CD1c-positive myeloid dendritic cell (primary cell): Measurements from ENCODE around the gene AFF4.

Source experiments
- DNase-seq: peaks from one replicate; pipeline ENCODE4 v3.0.0-alpha.2; 2016; ENCODE audit errors: extremely low spot score

AFF4 gene

DNA sequence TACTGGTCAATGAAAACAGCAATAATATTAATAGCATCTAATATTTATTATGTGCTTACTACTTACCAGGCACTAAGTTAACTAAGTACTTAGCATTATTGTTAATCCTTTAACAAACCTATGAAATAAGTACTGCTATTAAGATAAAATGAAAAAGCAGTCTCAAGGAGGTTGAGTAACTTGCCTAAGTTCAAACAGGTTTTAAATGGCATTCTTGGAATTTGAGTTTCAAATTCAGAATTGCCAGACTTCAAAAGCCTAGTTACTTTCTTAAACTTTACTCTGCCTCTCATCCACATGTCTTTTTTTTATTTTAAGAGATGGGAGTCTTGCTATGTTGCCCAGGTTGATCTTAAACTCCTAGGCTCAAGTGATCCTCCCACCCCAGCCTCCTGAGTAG lies 73.9 kb downstream of the AFF4 start:
- DNase-seq = no peak

GRCh38 chr5:132887283-132887682 lies 76.2 kb downstream of the AFF4 start:
- no peak for DNase-seq

DNA sequence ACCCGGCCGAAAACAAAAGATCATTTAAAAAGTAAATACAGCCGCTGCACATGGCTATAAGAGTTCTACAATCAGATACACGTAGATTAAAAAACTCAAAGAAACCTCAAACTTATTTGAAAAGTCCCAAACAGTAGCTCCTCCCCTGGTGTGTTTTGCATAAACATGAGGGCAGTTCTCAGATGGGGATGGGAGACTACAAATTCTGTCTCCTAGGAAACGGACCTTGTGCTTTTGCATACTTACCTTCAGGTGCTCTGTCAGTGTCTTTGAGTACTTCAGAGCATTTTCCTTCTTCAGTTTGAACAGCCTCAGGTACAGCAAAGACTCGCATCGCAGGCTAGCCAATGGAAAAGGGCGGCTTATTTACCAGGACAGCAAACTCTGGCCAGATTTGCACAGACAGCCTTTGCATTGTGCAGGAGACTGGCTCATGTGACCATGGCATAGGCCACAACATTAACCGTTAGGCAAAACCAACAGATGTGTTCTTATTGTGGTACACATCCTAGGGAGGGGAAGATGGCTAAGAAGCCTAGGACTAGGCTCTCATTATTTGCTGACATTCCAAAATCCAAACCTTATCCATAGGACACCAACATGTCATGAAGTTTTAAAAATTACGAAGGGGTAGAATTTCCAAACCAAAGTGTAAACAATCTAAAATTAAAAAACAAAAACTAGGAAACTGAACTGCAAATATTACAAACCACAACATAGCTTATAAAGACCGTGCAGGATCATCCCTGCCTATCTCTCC lies 77.2 kb downstream of the AFF4 start:
- DNase-seq = no peak

GRCh38 chr5:132884548-132884947 lies 78.9 kb downstream of the AFF4 start:
- DNase-seq = no peak

DNA sequence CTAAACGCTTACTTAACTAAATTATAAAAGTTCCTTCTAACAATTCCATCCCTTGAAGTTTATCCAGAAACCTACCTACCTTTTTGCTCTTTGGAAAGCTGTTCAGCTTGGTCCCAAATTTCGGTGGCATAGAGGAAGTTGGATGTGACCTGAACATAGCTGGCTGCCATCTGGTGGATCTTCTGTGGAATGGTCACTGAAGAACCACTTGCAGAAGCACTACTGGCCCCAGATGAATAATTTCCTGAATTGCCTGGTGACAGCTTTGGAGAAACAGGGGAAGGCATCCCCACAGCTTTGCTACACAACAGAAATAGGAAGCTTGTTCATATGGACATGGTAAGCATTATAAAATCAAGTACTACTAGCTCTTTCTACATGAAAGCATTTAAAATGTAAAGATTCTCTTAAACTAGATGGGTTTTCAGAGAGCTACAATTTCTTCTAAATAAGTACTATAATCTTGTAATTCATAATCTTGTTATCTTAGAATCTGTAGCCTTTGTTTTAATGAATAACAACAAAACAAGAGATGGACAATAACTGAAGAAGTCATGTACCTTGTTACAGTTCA lies 80.1 kb downstream of the AFF4 start:
- DNase-seq = peak; percentile 81

GRCh38 chr5:132877938-132878337 lies 85.5 kb downstream of the AFF4 start:
- no peak for DNase-seq

DNA sequence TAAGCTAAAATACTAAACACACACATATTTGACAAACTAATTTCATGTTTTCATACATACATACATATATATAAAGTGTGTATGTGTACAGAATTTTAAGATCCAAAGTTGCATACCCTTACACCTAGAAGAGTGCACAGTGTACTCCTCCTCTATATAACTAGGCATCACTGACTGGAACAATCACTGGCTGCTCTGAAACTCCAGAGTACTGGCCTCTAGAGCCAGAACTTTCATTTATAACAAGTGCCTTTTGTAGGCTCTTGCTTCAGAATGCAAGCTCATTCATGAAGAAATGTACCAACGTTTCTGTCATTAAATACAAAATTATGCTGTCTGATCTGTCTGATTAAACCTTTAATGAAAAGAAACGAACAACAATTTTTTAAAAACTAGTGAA lies 86.0 kb downstream of the AFF4 start:
- no peak for DNase-seq

GRCh38 chr5:132876020-132876759 lies 87.2 kb downstream of the AFF4 start:
- no peak for DNase-seq

DNA sequence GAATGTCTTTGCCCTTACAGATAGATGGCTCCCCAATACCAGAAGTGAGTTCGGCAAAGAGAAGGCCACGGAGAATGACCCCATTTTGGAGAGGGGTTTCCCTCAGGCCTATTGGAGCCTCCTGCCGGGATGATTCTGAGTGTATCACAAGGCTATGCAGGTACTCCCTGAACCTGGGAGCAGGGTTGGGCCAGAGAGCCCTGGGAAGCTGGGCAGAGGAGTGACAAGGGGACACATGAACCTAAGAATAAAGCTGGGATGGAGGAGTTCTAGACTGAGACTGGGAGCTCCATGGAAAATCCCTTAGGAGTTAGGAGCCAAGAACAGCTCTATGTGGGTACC lies 89.5 kb downstream of the AFF4 start:
- no peak for DNase-seq

- DNase-seq = no peak
These were observed 90.1 kb downstream of the AFF4 start, which contains the start of gene LEAP2 for GRCh38 chr5:132873119-132873929. Gene LEAP2, plus strand, starts transcription at chr5:132873668. Its CDS starts 27 bp downstream, at chr5:132873695.

DNA sequence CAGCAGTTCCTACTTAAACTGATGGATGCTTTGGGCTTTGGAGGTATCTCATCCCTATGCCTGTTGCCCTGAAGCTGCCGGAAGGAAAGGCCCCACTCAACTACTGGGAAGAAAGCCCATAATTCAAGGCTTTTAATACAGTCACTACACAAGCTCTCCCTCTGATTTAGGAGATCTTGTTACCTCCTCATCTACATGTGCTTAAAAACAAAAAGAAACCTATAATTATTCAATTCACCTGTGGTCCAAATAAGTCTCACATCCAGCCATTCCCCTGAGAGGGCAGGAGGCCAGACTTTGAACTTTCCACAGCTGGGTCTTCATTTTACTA lies 90.7 kb downstream of the AFF4 start:
- no peak for DNase-seq

DNA sequence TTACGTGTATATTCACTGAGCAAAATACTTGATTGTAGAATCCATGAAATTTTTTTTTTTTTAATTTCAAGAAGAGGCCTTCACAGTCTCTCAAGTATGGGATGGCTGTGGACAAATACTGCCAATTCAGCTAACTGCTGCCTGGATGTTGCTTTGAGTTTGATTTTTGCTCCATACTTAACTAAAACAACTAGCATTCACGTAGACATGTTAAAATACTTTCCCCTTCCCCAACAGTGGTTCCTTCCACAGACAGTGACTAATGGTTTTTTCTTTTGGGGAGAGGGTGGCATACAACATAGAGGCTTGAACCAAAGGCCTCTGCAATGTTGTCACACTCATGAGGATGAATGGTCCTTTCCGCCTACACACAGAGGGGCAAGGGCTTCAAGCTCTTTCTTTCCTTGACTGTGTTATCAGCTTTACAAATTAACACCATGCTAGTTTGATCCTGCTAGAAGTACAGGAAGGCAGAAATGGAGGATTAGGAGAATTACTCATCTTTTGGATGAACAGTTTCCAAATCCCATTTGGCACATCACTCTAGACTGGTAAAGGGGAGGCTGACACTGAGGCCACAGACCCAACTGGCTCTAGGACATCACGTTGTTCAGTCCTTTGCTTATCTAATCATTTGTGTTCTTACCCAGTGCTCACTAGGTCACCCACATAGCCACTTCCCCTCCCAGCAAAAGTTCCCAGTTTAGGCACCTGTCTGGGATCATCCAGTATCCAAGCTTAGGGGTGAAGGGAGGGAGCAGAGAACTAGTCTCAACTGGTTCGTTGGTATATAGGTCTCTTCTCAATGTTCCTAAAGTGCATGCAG lies 91.8 kb downstream of the AFF4 start:
- no peak for DNase-seq

- no peak for DNase-seq
These were observed 92.6 kb downstream of the AFF4 start for GRCh38 chr5:132870801-132871200.

GRCh38 chr5:132868754-132869153 lies 94.7 kb downstream of the AFF4 start:
- DNase-seq = no peak

DNA sequence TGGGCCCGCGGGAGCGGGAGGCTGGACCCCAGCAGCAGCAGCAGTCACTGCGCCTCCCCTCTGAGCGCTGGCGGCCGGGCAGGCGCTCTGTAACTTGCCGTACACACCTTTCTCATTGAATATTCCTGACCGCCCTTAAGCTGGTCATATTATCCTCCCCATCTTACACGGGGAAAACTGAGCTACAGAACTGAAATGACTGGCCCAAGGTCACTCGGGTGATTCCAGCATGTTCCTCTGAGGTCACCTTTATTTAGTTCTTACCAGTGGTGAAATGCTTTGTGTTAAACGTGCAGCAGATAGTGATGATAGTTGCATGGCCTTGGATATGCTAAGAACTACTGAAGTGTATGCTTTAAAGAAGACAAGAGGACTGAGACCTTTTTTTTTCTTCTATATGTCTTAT lies 96.4 kb downstream of the AFF4 start:
- peak; percentile 13 for DNase-seq

DNA sequence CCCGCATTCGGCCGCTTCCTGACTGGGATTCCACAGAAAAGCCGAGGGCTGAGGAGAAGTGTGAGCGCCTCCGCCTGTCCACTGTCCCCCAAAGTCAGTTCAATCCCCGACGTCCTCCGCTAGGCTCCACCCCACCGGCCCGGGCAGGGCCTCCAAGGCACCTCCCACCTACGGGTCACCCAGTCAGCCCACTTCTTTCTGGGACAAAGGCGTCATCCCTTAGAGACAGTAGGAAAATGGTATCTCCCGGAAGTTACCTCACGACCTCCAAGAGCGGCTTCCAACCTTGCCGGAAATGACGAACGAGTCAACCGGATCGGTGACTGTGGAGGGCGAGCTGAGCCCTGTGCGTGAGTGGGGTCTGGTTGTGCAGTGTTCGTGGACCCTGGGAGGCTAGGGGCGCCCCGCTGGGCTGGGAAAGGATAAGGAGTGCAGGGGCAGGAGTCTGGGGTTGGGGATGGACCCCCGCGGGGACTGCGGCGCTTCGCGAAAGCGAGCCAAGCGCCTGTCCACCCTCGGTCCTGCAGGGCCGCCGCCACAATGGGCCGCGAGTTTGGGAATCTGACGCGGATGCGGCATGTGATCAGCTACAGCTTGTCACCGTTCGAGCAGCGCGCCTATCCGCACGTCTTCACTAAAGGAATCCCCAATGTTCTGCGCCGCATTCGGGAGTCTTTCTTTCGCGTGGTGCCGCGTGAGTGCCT lies 96.9 kb downstream of the AFF4 start, which contains the start of the genes GDF9 and UQCRQ:
Gene GDF9, minus strand, starts transcription at position 128 of the 704 bp plus-strand sequence. CDS start 1,936 bp downstream, outside the sequence.
Gene UQCRQ, plus strand, starts transcription at position 301 of the 704 bp plus-strand sequence. Its CDS starts 240 bp downstream, at position 541.
- peak; percentile 99 for DNase-seq

DNA sequence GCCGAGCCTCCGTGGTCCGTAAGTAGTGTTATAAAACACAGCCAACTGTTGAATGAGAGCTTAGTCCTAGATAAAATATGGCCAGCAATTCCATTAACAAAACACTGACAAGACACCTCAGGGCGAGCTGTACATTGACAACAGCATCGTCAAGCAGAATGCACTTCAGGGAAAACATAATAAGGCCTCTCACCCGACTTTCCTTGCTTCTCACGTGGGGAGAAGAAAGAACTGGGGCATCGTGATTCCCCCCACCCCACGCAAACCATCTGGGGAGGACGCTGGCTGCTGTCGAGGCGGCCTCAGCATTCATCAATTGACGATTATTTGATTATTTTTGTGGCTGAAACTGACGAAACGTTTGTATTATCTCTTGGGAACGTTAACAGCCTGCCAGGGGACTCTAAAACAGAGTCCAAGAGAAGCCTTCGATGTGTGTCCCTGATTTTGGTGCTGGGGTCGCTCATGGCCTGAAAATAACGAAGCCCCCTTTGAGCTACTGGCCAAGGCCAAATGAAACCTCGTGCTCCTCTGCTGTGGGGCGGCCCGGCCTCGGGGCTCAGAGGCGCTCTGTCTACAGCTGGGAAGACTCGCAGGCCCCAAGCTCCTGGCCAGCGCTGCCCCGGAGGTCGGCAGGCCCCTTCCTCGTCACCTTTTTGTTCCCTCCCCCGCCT lies 97.6 kb downstream of the AFF4 start:
- no peak for DNase-seq

GRCh38 chr5:132860742-132861141 lies 102.7 kb downstream of the AFF4 start:
- DNase-seq = no peak

DNA sequence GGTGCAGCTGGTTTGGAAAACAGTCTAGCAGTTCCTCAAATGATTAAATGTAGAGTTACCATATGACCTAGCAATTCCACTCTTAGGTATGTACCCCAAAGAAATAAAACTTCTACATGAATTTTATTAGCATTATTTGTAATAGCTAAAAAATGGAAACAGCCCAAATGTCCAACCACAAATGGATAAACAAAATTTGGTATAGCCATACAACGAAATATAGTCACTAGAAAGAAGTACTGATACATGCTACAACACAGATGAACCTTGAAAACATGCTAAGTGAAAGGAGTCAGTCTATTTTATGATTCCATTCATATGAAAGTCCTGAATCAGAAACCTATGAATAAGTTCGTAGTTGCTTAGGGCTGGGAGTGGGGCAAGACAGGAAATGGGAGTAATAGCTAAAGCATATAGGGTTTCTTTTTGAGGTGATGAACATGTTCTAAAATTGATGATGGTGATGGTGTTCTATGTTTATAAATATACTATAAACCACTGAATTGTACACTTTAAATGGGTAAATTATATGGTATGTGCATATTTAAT lies 103.5 kb downstream of the AFF4 start:
- DNase-seq = no peak

- no peak for DNase-seq
These were observed 107.4 kb downstream of the AFF4 start for GRCh38 chr5:132856011-132856410.
